HFFc6 (cell line): ENCODE measurements around the gene PPRC1. TPM values are rescaled to one million over a fixed set of nuclear protein-coding genes. Genes with fewer than 3 reads are reported as not detected.

ENCODE experiments used
- DNase-seq: peaks from one replicate; pipeline ENCODE4 v3.0.0-alpha.2; 2018
- H3K27ac Mint-ChIP-seq: 2 replicates; pipeline ENCODE4 v1.8.0; 2020; ENCODE audit warnings: mild to moderate bottlenecking, mixed read lengths
- H3K27me3 Mint-ChIP-seq: 2 replicates; pipeline ENCODE4 v1.8.0; 2021; ENCODE audit warnings: mild to moderate bottlenecking, moderate library complexity, mixed read lengths; ENCODE audit not compliant: insufficient read depth
- H3K36me3 Mint-ChIP-seq: 2 replicates; pipeline ENCODE4 v1.8.0; 2021; ENCODE audit warnings: low read depth, mixed read lengths
- H3K4me1 Mint-ChIP-seq: 2 replicates; pipeline ENCODE4 v1.8.0; 2020; ENCODE audit warnings: low read depth, mixed read lengths
- H3K4me3 Mint-ChIP-seq: 2 replicates; pipeline ENCODE4 v1.8.0; 2020; ENCODE audit warnings: mild to moderate bottlenecking, moderate library complexity, mixed read lengths
- H3K9me3 Mint-ChIP-seq: 2 replicates; pipeline ENCODE4 v1.8.0; 2020; ENCODE audit warnings: mild to moderate bottlenecking, mixed read lengths
- total RNA-seq, 6 experiments: library from RNA; stranded (reverse); fragmentation: NEBNext Ultra II Directional; extraction: Animal tissue kit (Norgen Biotek cat#: 25700); gene quantifications; 2 replicates in 1 of 6; 3 replicates in 5 of 6; pipeline ENCODE4 v1.2.3, GENCODE V29; 2021
- TF ChIP-seq, protein P1 (sequence below): fragments of 200-600 bp; sonication (generic); IDR thresholded peaks from 2 replicates; pipeline ENCODE4 v1.5.0; 2021; ENCODE audit warnings: antibody characterized with exemption, mild to moderate bottlenecking

Gene PPRC1
- total RNA-seq, 6 experiments from 2014 or later, result 49.4 to 56.6 (median 53.8) TPM

DNA sequence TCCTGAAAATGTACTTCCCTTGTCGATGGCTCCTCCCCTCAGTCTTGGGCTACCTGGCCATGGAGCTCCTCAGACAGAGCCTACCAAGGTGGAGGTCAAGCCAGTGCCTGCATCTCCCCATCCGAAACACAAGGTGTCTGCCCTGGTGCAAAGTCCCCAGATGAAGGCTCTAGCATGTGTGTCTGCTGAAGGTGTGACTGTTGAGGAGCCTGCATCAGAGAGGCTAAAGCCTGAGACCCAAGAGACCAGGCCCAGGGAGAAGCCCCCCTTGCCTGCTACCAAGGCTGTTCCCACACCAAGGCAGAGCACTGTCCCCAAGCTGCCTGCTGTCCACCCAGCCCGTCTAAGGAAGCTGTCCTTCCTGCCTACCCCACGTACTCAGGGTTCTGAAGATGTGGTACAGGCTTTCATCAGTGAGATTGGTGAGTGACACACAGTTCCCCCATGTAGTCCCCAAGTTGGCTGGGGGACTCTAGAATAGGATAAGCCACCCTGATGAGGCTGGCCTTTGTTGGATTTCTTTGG is 8.8 kb downstream of the PPRC1 start:
- no peak for DNase-seq
- no peak overlapping the region for H3K27ac Mint-ChIP-seq
- H3K36me3 Mint-ChIP-seq, result peaks cover 52% of the 10 kb centered on the region
- TF ChIP-seq, protein P1, sequence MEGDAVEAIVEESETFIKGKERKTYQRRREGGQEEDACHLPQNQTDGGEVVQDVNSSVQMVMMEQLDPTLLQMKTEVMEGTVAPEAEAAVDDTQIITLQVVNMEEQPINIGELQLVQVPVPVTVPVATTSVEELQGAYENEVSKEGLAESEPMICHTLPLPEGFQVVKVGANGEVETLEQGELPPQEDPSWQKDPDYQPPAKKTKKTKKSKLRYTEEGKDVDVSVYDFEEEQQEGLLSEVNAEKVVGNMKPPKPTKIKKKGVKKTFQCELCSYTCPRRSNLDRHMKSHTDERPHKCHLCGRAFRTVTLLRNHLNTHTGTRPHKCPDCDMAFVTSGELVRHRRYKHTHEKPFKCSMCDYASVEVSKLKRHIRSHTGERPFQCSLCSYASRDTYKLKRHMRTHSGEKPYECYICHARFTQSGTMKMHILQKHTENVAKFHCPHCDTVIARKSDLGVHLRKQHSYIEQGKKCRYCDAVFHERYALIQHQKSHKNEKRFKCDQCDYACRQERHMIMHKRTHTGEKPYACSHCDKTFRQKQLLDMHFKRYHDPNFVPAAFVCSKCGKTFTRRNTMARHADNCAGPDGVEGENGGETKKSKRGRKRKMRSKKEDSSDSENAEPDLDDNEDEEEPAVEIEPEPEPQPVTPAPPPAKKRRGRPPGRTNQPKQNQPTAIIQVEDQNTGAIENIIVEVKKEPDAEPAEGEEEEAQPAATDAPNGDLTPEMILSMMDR, result no peak
- H3K4me1 Mint-ChIP-seq, result peaks cover 11% of the 10 kb centered on the region
- H3K9me3 Mint-ChIP-seq, result no peaks in the 10 kb centered on the region
- H3K27me3 Mint-ChIP-seq, result peaks cover 5% of the 10 kb centered on the region; the same call in 1 of the 2 replicates
- no peak overlapping the region for H3K4me3 Mint-ChIP-seq

DNA sequence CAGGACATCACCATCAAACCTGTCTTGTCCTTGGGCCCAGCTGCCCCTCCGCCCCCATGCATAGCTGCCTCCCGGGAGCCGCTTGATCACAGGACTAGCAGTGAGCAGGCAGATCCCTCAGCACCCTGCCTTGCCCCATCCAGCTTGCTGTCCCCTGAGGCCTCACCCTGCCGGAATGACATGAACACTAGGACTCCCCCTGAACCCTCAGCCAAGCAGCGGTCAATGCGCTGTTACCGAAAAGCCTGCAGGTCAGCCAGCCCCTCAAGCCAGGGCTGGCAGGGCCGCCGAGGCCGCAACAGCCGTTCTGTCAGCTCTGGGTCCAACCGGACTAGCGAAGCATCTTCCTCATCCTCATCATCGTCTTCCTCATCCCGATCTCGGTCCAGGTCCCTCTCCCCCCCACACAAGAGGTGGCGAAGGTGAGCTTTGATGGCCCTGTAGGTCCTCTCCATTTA is 14.2 kb downstream of the PPRC1 start:
- DNase-seq, result no peak
- peaks cover 66% of the 10 kb centered on the region for H3K36me3 Mint-ChIP-seq
- H3K4me3 Mint-ChIP-seq, result no peak overlapping the region
- H3K27ac Mint-ChIP-seq, result peak overlapping the region; percentile 56
- no peaks in the 10 kb centered on the region for H3K9me3 Mint-ChIP-seq
- TF ChIP-seq, protein P1, result no peak
- H3K4me1 Mint-ChIP-seq, result peaks cover 50% of the 10 kb centered on the region
- peaks cover 3% of the 10 kb centered on the region for H3K27me3 Mint-ChIP-seq

DNA sequence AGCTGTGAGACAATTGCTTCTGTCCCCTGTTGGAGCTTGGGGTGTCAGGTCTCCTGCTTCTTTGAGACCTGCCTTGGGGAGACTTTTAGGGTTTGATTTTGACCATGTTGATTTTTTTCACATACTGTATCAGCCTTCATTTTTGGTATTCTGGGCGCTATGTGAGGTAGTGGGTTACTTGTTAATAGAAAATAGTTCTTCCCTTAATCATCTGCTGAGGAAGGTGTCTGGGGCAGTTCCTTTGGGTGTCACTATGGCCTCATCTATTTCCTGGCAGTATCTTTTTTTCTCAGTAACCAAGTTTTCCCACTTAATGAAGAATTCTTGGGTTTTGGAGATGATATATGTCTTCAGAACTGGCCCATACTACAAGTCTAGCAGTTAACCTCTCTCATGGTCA is 14.7 kb downstream of the PPRC1 start:
- H3K27ac Mint-ChIP-seq, result peak overlapping the region; percentile 56; the same call in 1 of the 2 replicates
- peaks cover 3% of the 10 kb centered on the region for H3K27me3 Mint-ChIP-seq
- H3K36me3 Mint-ChIP-seq, result peaks cover 69% of the 10 kb centered on the region
- H3K4me3 Mint-ChIP-seq, result no peak overlapping the region
- TF ChIP-seq, protein P1, result no peak
- no peaks in the 10 kb centered on the region for H3K9me3 Mint-ChIP-seq
- H3K4me1 Mint-ChIP-seq, result peaks cover 51% of the 10 kb centered on the region
- no peak for DNase-seq

DNA sequence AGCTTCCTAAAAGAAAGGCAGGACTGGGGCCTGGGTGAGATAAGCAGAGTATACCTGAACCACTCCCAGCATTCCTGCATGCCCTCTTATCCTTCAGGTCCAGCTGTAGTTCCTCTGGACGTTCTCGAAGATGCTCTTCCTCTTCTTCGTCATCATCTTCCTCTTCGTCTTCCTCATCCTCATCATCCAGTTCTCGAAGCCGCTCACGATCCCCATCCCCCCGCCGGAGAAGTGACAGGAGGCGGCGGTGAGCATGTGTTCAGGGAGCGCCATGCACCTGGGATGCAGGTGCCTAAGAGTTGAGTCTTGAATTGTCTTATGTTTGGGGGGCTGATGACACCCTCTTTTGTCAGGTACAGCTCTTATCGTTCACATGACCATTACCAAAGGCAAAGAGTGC is 15.4 kb downstream of the PPRC1 start:
- Mint-ChIP-seq H3K4me3 (no peak overlapping the region), H3K36me3 (peaks cover 71% of the 10 kb centered on the region)
- no peak for DNase-seq

DNA sequence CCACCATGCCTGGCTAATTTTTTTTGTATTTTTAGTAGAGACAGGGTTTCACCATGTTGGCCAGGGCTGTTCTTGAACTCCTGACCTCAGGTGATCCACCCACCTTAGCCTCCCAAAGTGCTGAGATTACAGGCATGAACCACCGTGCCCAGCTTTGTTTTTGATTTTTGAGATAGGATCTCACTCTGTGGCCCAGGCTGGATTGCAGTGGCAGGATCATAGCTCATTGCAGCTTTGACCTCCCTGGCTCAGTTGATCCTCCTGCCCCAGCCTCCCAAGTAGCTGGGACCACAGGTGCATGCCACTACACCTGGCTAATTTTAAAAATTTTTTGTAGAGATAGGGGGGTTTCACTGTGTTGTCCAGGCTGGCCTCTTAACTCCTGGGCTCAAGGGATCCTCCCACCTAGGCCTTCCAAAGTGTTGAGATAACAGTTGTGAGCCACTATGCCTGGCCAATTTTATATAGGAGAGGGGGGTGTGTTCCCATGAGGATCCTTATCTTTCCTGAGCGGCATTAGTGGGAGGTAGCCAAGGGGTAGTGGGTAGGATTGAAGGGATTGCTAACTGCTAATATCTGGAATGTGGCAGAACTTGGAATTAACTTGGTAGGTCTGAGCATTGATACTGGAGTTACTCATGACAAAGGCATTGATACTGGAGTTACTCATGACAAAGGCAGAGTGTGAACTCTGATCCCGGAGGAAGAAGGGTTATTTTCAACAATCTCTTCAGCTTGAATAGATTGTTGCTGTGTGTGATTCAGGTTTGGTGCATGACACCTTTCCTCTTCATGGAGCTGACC is 18.3 kb downstream of the PPRC1 start:
- TF ChIP-seq, protein P1, result no peak
- Mint-ChIP-seq H3K27me3 (peaks cover 3% of the 10 kb centered on the region), H3K36me3 (peaks cover 59% of the 10 kb centered on the region), H3K27ac (peak overlapping the region; percentile 97), H3K4me1 (peaks cover 64% of the 10 kb centered on the region), H3K4me3 (peak overlapping the region; percentile 98), H3K9me3 (no peaks in the 10 kb centered on the region)
- DNase-seq, result peak; percentile 67

More for the DNA sequence above, 15.4 kb downstream of the PPRC1 start:
- peaks cover 58% of the 10 kb centered on the region for H3K4me1 Mint-ChIP-seq
- peaks cover 5% of the 10 kb centered on the region for H3K27me3 Mint-ChIP-seq
- TF ChIP-seq, protein P1, result no peak
- no peaks in the 10 kb centered on the region for H3K9me3 Mint-ChIP-seq
- H3K27ac Mint-ChIP-seq, result peak overlapping the region; percentile 68
